DOHH2 (cell line): ENCODE data around the gene RPL39.

ENCODE experiments used
- CTCF ChIP-seq: fragments of 200-600 bp; sonication (generic); IDR thresholded peaks from one replicate; pipeline ENCODE4 v1.5.1; 2014; ENCODE audit warnings: antibody characterized with exemption, mild to moderate bottlenecking, low read depth, low read length; ENCODE audit not compliant: poor library complexity, severe bottlenecking
- EZH2phosphoT487 ChIP-seq: fragments of 200-600 bp; sonication (generic); IDR thresholded peaks from 2 replicates; pipeline ENCODE4 v1.6.1; 2017; ENCODE audit warnings: borderline replicate concordance, mild to moderate bottlenecking, antibody characterized with exemption, low read length, moderate library complexity, mixed read lengths

- TF ChIP-seq CTCF (no peak), EZH2phosphoT487 (no peak)
Measured at GRCh38 chrX:119801253-119802221, 10.1 kb upstream of the RPL39 start.
